MCF 10A (cell line): ENCODE data around the gene TAF1. TPM values are rescaled to one million over a fixed set of nuclear protein-coding genes. Genes with fewer than 3 reads are reported as not detected.
"Not testable (repeated sequence)": the region's sequence is repeated elsewhere in the genome, so short reads cannot be mapped to it uniquely, and the experiment has no call there.

Source experiments
- BruUV-seq: library from RNA; stranded (reverse); fragments of 400-500 nt; replicated peaks from 2 replicates; lab custom pipeline; 2021; lab: Mats Ljungman, UMichigan
- CTCF ChIA-PET: fragments of 300-600 bp; sonication (Branson Sonifier 250); formaldehyde crosslinking; extraction: SDS; loops from one replicate; lab custom pipeline; 2021; ENCODE audit warnings: antibody characterized with exemption, inconsistent platforms; lab: Yijun Ruan, JAX
- POLR2A ChIA-PET: fragments of 300-600, 350-650 bp; sonication (Branson Sonifier 250); formaldehyde crosslinking; extraction: SDS; loops from one replicate; lab custom pipeline; 2020; ENCODE audit warnings: antibody characterized with exemption, inconsistent platforms; lab: Yijun Ruan, JAX
- DNase-seq: peaks from one replicate; pipeline ENCODE4 v3.0.0-alpha.2; 2018; ENCODE audit not compliant: unreplicated experiment
- H3K27ac Mint-ChIP-seq: one replicate; pipeline ENCODE4 v1.8.0; 2022; ENCODE audit warnings: mild to moderate bottlenecking, low read depth, mixed read lengths; ENCODE audit not compliant: unreplicated experiment
- H3K27me3 Mint-ChIP-seq: one replicate; pipeline ENCODE4 v1.8.0; 2022; ENCODE audit warnings: mixed read lengths; ENCODE audit not compliant: insufficient read depth, unreplicated experiment
- H3K36me3 Mint-ChIP-seq: one replicate; pipeline ENCODE4 v1.8.0; 2022; ENCODE audit warnings: mild to moderate bottlenecking, moderate library complexity, mixed read lengths; ENCODE audit not compliant: insufficient read depth, unreplicated experiment
- H3K4me1 Mint-ChIP-seq: one replicate; pipeline ENCODE4 v1.8.0; 2022; ENCODE audit warnings: mixed read lengths; ENCODE audit not compliant: insufficient read depth, unreplicated experiment
- H3K4me3 Mint-ChIP-seq: one replicate; pipeline ENCODE4 v1.8.0; 2022; ENCODE audit warnings: mild to moderate bottlenecking, moderate library complexity, mixed read lengths; ENCODE audit not compliant: unreplicated experiment
- H3K9me3 Mint-ChIP-seq: one replicate; pipeline ENCODE4 v1.8.0; 2022; ENCODE audit warnings: mixed read lengths; ENCODE audit not compliant: unreplicated experiment
- CTCF ChIP-seq: fragments of 200-600 bp; IDR thresholded peaks from one replicate; pipeline ENCODE4 v1.8.0; 2022; ENCODE audit warnings: antibody characterized with exemption, mild to moderate bottlenecking; ENCODE audit not compliant: unreplicated experiment
- intact Hi-C: fragments of 100-400 bp; cut with micrococcal nuclease; formaldehyde crosslinking; loops from 2 replicates; pipeline ENCODE4 v1.14.1; 2022
- total RNA-seq: library from RNA; stranded (reverse); gene quantifications from 2 replicates; pipeline ENCODE4 v1.2.3, GENCODE V29; 2022

Gene TAF1
- total RNA-seq, 1 experiment from 2014 or later, result 34.9 TPM

GRCh38 chrX:71372388-71372787 lies 6.2 kb downstream of the TAF1 start:
- H3K9me3 Mint-ChIP-seq, result no peaks in the 10 kb centered on the region
- H3K4me3 Mint-ChIP-seq, result no peak overlapping the region
- no peak for TF ChIP-seq CTCF
- H3K36me3 Mint-ChIP-seq, result peaks cover 92% of the 10 kb centered on the region
- peaks cover 5% of the 10 kb centered on the region for H3K4me1 Mint-ChIP-seq
- CTCF ChIA-PET, result no interaction called here
- no peak for DNase-seq
- peaks cover 15% of the 10 kb centered on the region for H3K27me3 Mint-ChIP-seq
- intact Hi-C loops, result no loop called here
- POLR2A ChIA-PET, result no interaction called here
- no peak overlapping the region for H3K27ac Mint-ChIP-seq
- BruUV-seq, result no TSS peak

- POLR2A ChIA-PET, result no interaction called here
Measured at GRCh38 chrX:71378732-71379131, 12.6 kb downstream of the TAF1 start.

GRCh38 chrX:71391725-71392124 lies 25.6 kb downstream of the TAF1 start:
- CTCF ChIA-PET, H3K4me1 Mint-ChIP-seq, DNase-seq, POLR2A ChIA-PET, H3K9me3 Mint-ChIP-seq, H3K27ac Mint-ChIP-seq, H3K4me3 Mint-ChIP-seq, intact Hi-C loops, BruUV-seq: not testable (repeated sequence)
- Mint-ChIP-seq H3K27me3 (peaks cover 53% of the 10 kb centered on the region), H3K36me3 (peaks cover 83% of the 10 kb centered on the region)

More at GRCh38 chrX:71378732-71379131, 12.6 kb downstream of the TAF1 start:
- H3K4me1 Mint-ChIP-seq, result no peaks in the 10 kb centered on the region
- intact Hi-C loops, result no loop called here
- no peaks in the 10 kb centered on the region for H3K9me3 Mint-ChIP-seq
- CTCF ChIA-PET, result no interaction called here
- H3K4me3 Mint-ChIP-seq, result no peak overlapping the region
- no peak for TF ChIP-seq CTCF
- DNase-seq, result no peak
- H3K27ac Mint-ChIP-seq, result no peak overlapping the region
- peaks cover 25% of the 10 kb centered on the region for H3K27me3 Mint-ChIP-seq
- peaks cover 95% of the 10 kb centered on the region for H3K36me3 Mint-ChIP-seq
- BruUV-seq, result no TSS peak

- ChIA-PET POLR2A (interaction anchor here (0.6 kb wide), 1 partner anchor 10 kb away, joined by 4 read pairs; no protein-coding TSS in a partner anchor), CTCF (no interaction called here)
- H3K27ac Mint-ChIP-seq, result no peak overlapping the region
- no peak for DNase-seq
- peaks cover 48% of the 10 kb centered on the region for H3K27me3 Mint-ChIP-seq
- intact Hi-C loops, result no loop called here
- H3K4me1 Mint-ChIP-seq, result no peaks in the 10 kb centered on the region
- no peak for TF ChIP-seq CTCF
- H3K9me3 Mint-ChIP-seq, result no peaks in the 10 kb centered on the region
- BruUV-seq, result no TSS peak
- H3K36me3 Mint-ChIP-seq, result peaks cover 83% of the 10 kb centered on the region
- H3K4me3 Mint-ChIP-seq, result no peak overlapping the region
Measured at GRCh38 chrX:71393919-71394318, 27.8 kb downstream of the TAF1 start.

- BruUV-seq, result no TSS peak
- H3K9me3 Mint-ChIP-seq, result no peaks in the 10 kb centered on the region
- no peak for TF ChIP-seq CTCF
- CTCF ChIA-PET, result interaction anchor here (0.5 kb wide), 1 partner anchor 162 kb away, joined by 3 read pairs; no protein-coding TSS in a partner anchor
- H3K27ac Mint-ChIP-seq, result no peak overlapping the region
- H3K36me3 Mint-ChIP-seq, result peaks cover 83% of the 10 kb centered on the region
- H3K27me3 Mint-ChIP-seq, result peaks cover 37% of the 10 kb centered on the region
- POLR2A ChIA-PET, result no interaction called here
- no peak overlapping the region for H3K4me3 Mint-ChIP-seq
- H3K4me1 Mint-ChIP-seq, result no peaks in the 10 kb centered on the region
- DNase-seq, result no peak
- intact Hi-C loops, result no loop called here
Measured at GRCh38 chrX:71396576-71396975, 30.4 kb downstream of the TAF1 start.
